UCSD-AML1 (cell line): ENCODE results near the gene RXRA.

ENCODE experiments used
- DNase-seq: peaks from one replicate; lab custom pipeline; 2025; ENCODE audit not compliant: unreplicated experiment; lab: John Stamatoyannopoulos, UW

The RXRA gene

DNA sequence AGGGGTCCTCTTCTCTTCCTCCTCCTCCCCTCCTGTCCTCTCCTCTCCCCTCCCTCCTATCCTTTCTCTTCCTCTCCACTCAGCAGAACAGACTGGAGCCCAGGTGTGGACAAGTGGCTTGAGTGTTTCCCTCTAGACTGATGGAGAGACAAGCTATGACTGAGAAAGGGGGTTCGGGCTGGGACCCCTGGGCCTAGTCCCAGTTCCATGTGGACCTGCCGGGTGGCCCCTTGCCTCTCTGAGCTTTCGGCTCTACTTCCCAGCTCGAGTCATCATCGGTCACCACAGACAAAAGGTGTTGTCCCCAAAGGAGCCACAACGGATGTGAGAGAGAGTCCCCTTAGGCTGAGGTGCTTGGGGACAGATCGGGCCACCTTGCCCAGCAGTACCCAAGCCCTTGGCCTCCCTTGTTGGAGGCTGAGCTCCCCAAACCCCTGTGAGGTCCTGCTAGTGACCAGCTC lies 3.4 kb upstream of the RXRA start:
- no peak for DNase-seq

- DNase-seq: no peak
Measured at GRCh38 chr9:134323741-134324358, 2.4 kb upstream of the RXRA start.

- DNase-seq: no peak
Measured at GRCh38 chr9:134324359-134325095, 1.7 kb upstream of the RXRA start.

GRCh38 chr9:134325096-134325812 lies 1.0 kb upstream of the RXRA start:
- no peak for DNase-seq

DNA sequence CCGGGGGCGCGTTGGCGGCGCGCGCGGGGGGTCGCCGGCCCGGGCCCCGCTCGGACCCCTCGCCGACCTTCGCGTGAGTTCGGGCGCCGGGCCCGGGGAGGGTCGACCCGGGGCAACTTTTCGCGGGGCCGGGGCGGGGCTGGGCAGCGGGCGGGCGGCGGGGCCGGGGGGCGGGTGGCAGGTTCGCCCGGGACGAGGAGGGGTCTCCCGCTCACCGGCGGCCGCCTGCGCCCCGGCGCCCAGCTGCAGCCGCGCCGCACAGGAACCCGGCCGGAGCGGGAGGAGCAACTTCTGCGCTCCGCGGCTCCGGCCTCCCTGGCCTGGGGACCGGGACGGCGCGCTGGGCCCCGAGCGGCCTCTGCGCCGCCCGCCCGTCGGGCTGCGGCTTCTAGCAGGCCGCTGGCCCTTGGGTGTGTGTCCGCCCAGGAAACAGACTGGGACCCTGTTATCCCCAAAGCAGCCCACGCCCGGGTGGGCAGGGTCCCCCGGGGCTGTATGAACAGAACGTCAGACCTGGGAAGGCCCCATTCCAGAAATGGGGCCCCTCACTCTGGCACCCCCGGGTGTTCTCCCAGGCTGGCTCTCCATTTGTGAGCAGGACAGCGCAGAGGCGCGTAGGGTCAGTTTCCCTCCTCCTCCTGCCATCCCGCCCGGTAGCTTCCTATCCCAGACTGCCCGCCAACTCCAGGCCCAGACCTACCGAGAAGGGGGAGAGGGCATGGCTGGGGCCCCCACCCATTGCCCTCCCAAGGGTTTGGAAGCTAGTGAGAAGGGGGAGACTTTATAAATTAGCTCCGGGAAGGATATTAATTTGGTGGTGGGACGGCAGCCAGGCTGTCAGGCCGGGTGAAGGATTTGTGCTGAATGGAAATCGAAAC lies 708 bp downstream of the RXRA start:
- DNase-seq: no peak

DNA sequence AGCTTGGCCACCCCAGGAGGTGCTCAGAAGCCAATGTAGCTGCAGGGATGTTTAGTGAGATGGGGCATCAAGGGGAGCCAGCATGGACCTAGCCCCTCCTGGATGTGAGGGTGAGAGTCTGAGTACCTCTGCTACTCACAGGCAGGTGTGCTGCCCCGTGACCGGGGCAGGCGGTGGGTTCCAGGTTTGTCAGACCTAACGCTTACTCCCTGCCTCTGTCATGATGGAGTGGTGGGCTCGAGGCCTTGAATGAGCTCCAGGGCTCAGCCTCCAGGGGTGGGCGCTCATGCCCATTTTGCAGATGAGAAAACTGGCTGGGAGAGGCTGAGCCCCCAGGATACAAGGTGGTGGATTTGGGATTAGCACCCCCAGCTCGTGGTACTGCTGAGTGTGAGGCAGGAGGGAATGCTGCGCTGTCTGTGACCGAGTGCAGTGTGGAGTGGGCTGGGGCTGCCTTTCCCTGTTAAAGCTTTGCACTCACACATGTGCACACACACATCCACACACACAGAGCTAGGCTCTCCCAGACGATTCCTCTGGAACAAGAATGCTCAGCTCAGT lies 1.5 kb downstream of the RXRA start:
- DNase-seq: no peak

DNA sequence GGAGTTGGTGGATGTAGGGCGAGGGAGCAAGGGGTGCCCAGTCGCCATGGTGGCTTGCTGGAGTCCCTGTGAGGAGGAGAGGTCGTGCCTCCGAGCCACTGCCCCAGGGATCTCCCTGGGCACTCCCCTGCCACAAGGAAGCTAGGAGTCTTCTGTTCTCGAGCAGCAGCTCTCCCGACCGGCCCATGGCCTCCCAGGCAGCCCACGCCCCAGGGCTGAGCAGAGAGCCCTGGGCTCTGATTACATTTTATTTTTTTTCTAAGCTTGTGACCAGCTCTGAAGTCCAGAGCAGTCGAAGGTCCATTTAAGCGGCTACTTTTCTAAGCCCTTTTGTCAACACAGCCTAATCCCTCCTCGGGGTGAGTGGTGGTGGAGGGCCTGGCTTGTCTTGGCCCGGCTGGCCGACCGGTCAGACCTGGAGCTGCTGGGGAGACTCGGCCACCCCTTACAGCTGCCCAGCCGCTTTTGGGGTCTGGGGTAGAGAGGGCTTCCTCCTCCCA lies 2.1 kb downstream of the RXRA start:
- DNase-seq: no peak

DNA sequence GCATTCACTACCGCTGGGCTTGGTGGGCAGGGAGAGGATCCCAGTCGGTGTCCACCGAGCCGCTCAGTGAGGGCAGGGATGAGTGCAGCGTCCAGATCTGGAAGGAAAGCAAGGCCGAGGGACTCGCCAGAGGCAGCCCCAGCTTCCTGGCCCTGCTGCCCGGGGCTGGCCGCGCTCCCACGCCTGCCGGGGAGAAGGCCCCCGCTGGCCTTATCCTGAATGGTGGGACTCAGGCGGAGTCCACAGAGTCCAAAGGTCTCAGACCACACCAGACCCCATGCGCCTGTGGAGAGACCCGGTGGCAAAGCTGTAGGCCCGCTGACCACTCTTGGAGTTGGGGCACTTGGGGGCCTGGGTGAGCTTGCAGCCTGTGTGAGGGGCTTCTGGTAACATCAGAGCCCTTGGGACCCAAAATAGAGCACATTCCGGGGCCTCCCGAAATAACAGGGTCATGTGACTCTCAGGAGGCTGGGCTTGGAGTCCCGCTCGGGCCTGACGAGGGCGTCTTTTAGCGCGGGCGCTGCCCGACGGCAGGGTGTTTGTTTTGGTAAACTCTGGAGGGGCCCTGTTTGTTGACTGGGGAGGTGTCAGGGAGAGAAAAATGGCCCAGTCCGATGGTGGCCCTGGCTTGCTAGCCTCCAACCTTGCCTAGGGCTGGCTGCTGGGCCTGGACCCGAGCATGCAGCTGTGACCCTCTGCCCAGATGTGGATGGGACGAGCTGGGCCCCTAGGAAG lies 2.8 kb downstream of the RXRA start:
- DNase-seq: no peak

DNA sequence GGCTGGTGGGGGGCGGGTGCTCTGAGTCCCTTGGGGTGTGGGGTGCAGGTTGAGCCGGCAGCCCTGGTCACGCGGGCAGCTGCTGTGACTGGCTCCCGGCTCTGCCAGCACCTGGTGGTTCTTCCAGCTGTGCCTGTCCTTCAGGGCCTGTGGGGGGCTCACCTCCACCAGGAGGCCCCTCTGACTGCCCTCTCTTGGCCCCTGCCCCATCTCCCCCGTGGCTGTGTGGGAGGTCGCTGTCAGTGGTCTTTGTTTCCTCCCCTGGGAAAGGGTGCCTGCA lies 3.3 kb downstream of the RXRA start:
- DNase-seq: no peak

GRCh38 chr9:134329886-134330285 lies 3.6 kb downstream of the RXRA start:
- DNase-seq: no peak

DNA sequence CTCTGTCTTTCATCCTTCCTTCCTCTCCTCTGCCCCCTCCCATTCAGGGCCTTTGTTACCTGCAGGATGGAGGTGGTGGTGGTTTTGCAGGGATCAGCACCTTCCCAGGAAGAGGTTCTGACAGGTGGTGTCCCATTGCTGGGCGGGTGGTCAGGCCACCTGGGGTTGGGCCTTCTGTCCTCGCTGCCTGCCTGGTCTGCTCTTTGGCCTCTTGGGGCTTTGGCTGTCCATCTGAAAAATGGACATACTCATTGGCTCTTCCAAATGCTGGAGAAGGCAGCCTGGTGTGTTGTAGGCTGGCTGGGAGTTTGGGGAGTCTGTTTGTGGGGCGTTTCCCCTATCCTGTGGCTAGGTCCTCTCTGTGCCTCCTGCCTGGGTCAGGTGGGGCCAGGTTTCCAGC lies 4.3 kb downstream of the RXRA start:
- no peak for DNase-seq

- DNase-seq: no peak
Measured at GRCh38 chr9:134331186-134332025, 5.2 kb downstream of the RXRA start.

DNA sequence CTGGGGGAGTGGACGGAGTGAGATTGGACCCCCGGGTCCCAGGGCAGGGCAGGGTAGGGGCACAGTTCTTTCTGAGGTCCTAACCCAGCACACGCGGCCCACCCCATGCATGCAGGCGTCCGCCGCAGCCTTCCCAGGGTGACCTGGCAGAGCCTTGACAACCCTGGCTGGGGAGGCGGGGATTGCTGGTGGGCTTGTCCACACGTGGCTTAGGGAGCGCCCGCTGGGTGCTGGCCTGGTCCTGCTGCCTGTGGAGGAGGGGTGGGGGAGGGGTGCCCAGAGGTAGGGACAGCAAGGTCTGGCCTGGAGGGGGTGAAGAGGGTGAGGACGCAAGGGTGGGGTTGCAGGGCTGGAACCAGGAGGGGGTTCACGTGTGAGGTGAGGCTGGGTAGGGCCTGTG lies 6.0 kb downstream of the RXRA start:
- DNase-seq: no peak

DNA sequence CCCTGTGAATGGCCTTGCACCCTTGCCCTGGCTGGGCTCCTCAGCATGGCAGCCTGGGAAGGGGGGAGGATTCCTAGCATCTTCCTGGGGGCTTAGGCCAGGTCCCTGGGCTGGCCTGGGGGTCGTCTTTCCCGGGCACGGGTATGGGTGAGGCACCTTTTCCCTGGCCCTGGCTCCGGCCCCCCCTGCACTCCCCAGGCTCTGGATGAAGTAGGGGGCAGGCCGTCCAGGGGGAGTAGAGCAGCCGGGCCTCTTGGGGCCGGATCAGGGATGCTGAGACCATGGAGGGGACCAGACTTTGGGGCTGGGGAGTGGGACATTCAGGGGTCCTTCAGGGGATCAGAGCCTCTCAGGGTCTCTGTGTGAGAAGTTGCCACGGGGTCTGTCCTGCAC lies 6.6 kb downstream of the RXRA start:
- no peak for DNase-seq

DNA sequence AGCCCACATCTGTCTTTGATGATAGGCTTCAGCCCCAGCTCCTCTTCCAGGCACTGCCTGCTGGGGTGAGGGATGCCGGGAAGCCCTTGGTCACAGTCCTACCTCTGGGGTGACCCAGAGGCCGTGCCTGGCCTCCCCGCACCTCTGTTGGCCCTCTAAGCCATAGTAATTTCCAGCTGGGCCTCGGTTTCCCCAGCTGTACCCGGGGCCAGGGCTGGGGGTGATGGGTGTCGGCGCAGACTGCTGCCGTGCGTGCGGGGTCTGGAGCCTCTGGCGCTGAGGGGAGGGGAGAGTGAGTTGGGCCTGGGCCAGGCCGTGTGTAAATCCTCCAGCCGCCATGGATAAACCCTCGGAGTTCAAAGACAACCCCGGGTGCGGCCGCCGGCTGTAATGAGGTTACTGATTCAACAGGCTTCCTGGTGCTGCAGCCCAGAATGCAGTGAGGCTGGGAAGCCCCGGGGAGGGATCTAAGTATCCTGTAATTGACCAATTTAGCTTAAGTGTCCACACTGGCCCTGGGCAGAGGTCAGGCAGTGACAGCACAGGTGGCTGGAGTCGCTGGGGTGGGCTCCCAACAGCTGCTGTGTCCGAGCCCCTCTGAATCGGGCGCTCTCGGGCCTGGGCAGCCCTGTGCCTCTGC lies 7.1 kb downstream of the RXRA start:
- no peak for DNase-seq

GRCh38 chr9:134333874-134334581 lies 7.8 kb downstream of the RXRA start:
- DNase-seq: no peak

GRCh38 chr9:134335061-134335460 lies 8.8 kb downstream of the RXRA start:
- DNase-seq: no peak

GRCh38 chr9:134335486-134336220 lies 9.4 kb downstream of the RXRA start:
- DNase-seq: no peak
